Endothelial cell of umbilical vein (primary cell): ENCODE results near the gene CCDC70. TPM values are rescaled to one million over a fixed set of nuclear protein-coding genes. Genes with fewer than 3 reads are reported as not detected.

Experiments
- BruUV-seq: library from RNA; stranded (reverse); fragments of 400-500 nt; replicated peaks from 2 replicates; lab custom pipeline; 2021; lab: Mats Ljungman, UMichigan
- CTCF ChIA-PET: fragments of 300-600, 350-600 bp; sonication (Branson Sonifier 250); formaldehyde crosslinking; loops from one replicate; lab custom pipeline; 2021; ENCODE audit warnings: antibody characterized with exemption, inconsistent platforms; lab: Charles Lee
- POLR2A ChIA-PET: fragments of 300-600, 350-600 bp; sonication (Branson Sonifier 250); formaldehyde crosslinking; loops from one replicate; lab custom pipeline; 2021; ENCODE audit warnings: antibody characterized with exemption, inconsistent platforms; lab: Charles Lee
- DNase-seq: peaks from one replicate; pipeline ENCODE4 v3.0.0-alpha.2; 2011; ENCODE audit warnings: low read depth, low spot score
- FAIRE-seq: peaks from 2 replicates; lab custom pipeline; 2011; peaks lifted over from hg19 to GRCh38; lab: Jason Lieb, UNC
- H2AFZ ChIP-seq: 2 replicates; pipeline ENCODE4 v1.6.0; 2012; ENCODE audit warnings: low read depth, low read length, control low read depth, inconsistent platforms
- H3K27ac ChIP-seq: 2 replicates; pipeline ENCODE4 v1.5.1; 2011; ENCODE audit warnings: low read depth, mild to moderate bottlenecking, control low read depth, low read length, moderate library complexity; ENCODE audit not compliant: insufficient read depth
- H3K27me3 ChIP-seq, 2 experiments: 2 replicates each; pipeline versions ENCODE4 v1.6.0 to v1.6.1; 2011; ENCODE audit warnings: low read length in 2 of 2, mixed read lengths in 1 of 2; ENCODE audit not compliant: control insufficient read depth in 2 of 2, insufficient read depth in 2 of 2
- H3K36me3 ChIP-seq, 2 experiments: 2 replicates in 1 of 2; 3 replicates in 1 of 2; pipeline ENCODE4 v1.5.1; 2011; ENCODE audit warnings: low read length in 2 of 2, mild to moderate bottlenecking in 1 of 2, moderate library complexity in 1 of 2; ENCODE audit not compliant: control insufficient read depth in 2 of 2, insufficient read depth in 2 of 2; ENCODE audit errors: extremely low read depth in 1 of 2
- H3K4me1 ChIP-seq: 3 replicates; pipeline ENCODE4 v1.5.1; 2011; ENCODE audit warnings: mild to moderate bottlenecking, low read length; ENCODE audit not compliant: control insufficient read depth, insufficient read depth; ENCODE audit errors: extremely low read depth
- H3K4me2 ChIP-seq: 2 replicates; pipeline ENCODE4 v1.6.1; 2011; ENCODE audit warnings: low read length, control low read depth, mixed read lengths; ENCODE audit not compliant: insufficient read depth
- H3K4me3 ChIP-seq, 3 experiments: fragments of 200-600 bp in 1 of 3; sonication (generic), shearing (Covaris generic) in 1 of 3; replicated peaks in 1 of 3; 2 replicates each; pipeline ENCODE4 v1.5.1; 2011 to 2016; ENCODE audit warnings: control low read depth in 3 of 3, low read length in 3 of 3, mild to moderate bottlenecking in 2 of 3, inconsistent platforms in 1 of 3, low read depth in 1 of 3, moderate library complexity in 1 of 3; ENCODE audit not compliant: insufficient read depth in 1 of 3
- H3K79me2 ChIP-seq: 2 replicates; pipeline ENCODE4 v1.6.0; 2012; ENCODE audit warnings: low read length, inconsistent platforms; ENCODE audit not compliant: control insufficient read depth, insufficient read depth
- H3K9ac ChIP-seq: replicated peaks from 2 replicates; pipeline ENCODE3; 2011; ENCODE audit warnings: low read length, control low read depth; ENCODE audit not compliant: insufficient read depth; ENCODE audit errors: extremely low read depth
- H3K9me1 ChIP-seq: replicated peaks from 3 replicates; pipeline ENCODE4 v1.6.0; 2011; ENCODE audit warnings: mild to moderate bottlenecking, low read length; ENCODE audit not compliant: control insufficient read depth, insufficient read depth; ENCODE audit errors: extremely low read depth
- H3K9me3 ChIP-seq: replicated peaks from 2 replicates; pipeline ENCODE4 v1.5.1; 2012; ENCODE audit warnings: low read length, inconsistent platforms; ENCODE audit not compliant: control insufficient read depth, insufficient read depth
- H4K20me1 ChIP-seq: replicated peaks from 2 replicates; pipeline ENCODE3; 2011; ENCODE audit warnings: mild to moderate bottlenecking, low read length; ENCODE audit not compliant: control insufficient read depth, insufficient read depth; ENCODE audit errors: extremely low read depth
- CTCF ChIP-seq, 2 donors: IDR thresholded peaks; 1 replicate in 1 of 2; 2 replicates in 1 of 2; pipeline ENCODE4 v1.5.1; 2011; ENCODE audit warnings: low read length in 2 of 2, mild to moderate bottlenecking in 2 of 2, moderate library complexity in 2 of 2, control low read depth in 1 of 2, inconsistent platforms in 1 of 2, low read depth in 1 of 2; ENCODE audit not compliant: insufficient read depth in 1 of 2; ENCODE audit errors: extremely low read depth in 1 of 2
- EZH2 ChIP-seq: IDR thresholded peaks from 2 replicates; pipeline ENCODE4 v1.6.1; 2012; ENCODE audit warnings: borderline replicate concordance, low read depth, mild to moderate bottlenecking, moderate library complexity, low read length, inconsistent platforms; ENCODE audit not compliant: severe bottlenecking
- FOS ChIP-seq: IDR thresholded peaks from 2 replicates; pipeline ENCODE4 v1.6.1; 2011; ENCODE audit warnings: mild to moderate bottlenecking, low read length, moderate library complexity, borderline replicate concordance; ENCODE audit not compliant: insufficient read depth
- GATA2 ChIP-seq: IDR thresholded peaks from 2 replicates; pipeline ENCODE4 v1.7.0; 2011; ENCODE audit warnings: low read depth, mild to moderate bottlenecking, moderate library complexity, mixed read lengths, low read length; ENCODE audit not compliant: insufficient read length, insufficient read depth
- JUN ChIP-seq: IDR thresholded peaks from 2 replicates; pipeline ENCODE4 v1.6.1; 2011; ENCODE audit warnings: borderline replicate concordance, low read depth; ENCODE audit not compliant: insufficient read length, insufficient read depth
- MAX ChIP-seq: IDR thresholded peaks from 2 replicates; pipeline ENCODE4 v1.6.1; 2011; ENCODE audit not compliant: insufficient read depth, insufficient read length
- MYC ChIP-seq: IDR thresholded peaks from one replicate; pipeline ENCODE4 v1.6.1; 2011; ENCODE audit warnings: mild to moderate bottlenecking, low read depth, low read length
- POLR2A ChIP-seq: IDR thresholded peaks from 2 replicates; pipeline ENCODE4 v1.6.1; 2012; ENCODE audit warnings: low read depth, mild to moderate bottlenecking, control low read depth, low read length
- POLR2AphosphoS5 ChIP-seq: IDR thresholded peaks from 2 replicates; pipeline ENCODE4 v1.6.1; 2012; ENCODE audit warnings: low read depth, mild to moderate bottlenecking, control low read depth, low read length, moderate library complexity; ENCODE audit not compliant: insufficient read depth
- dilution Hi-C: fragments of 300-500 bp; cut with MboI; formaldehyde crosslinking; loops from one replicate; pipeline ENCODE4 v1.15.0; 2019; ENCODE audit warnings: low sequenced_read_pairs; ENCODE audit not compliant: extremely low pct_ligation_motif_present
- intact Hi-C: fragments of 100-400 bp; cut with micrococcal nuclease; formaldehyde crosslinking; loops from one replicate; pipeline ENCODE4 v1.10.0; 2022
- polyA plus RNA-seq, 4 experiments: library from polyadenylated mRNA; depleted of rRNA in 3 of 4; stranded (reverse) in 3 of 4; unstranded in 1 of 4; fragments of >200 nt; gene quantifications; 2 replicates each; pipeline versions ENCODE4 v1.2.1 to v1.2.3, GENCODE V29; 2011 to 2012; ENCODE audit warnings: missing spikeins in 1 of 4
- total RNA-seq: library from RNA; stranded (reverse); gene quantifications from 2 replicates; pipeline ENCODE4 v1.2.3, GENCODE V29; 2021

Gene CCDC70
- total and polyA plus RNA-seq, 2 donors (not counting 3 experiments of a cell fraction or from before 2014, with no cell fraction given): not detected

- no TSS peak for BruUV-seq
- Histone ChIP-seq H3K79me2 (no peaks in the 10 kb centered on the region), H2AFZ (no peak overlapping the region), H3K27ac (no peak overlapping the region), H3K9me3 (no peaks in the 10 kb centered on the region), H3K4me2 (no peak overlapping the region), H3K4me3 (no peak overlapping the region), H3K9me1 (no peaks in the 10 kb centered on the region), H3K27me3 (peaks cover 6 to 11% of the 10 kb centered on the region in 2 experiments), H3K36me3 (no peaks in the 10 kb centered on the region), H4K20me1 (no peaks in the 10 kb centered on the region), H3K4me1 (peaks cover 2% of the 10 kb centered on the region), H3K9ac (no peak overlapping the region)
- FAIRE-seq: no peak
- no peak for DNase-seq
- ChIA-PET POLR2A (no interaction called here), CTCF (interaction anchor here (3.5 kb wide), 1 partner anchor 284 kb away, joined by 29 read pairs; the partner anchor contains the start of gene NEK5)
- intact Hi-C loops: no loop called here
- TF ChIP-seq POLR2A (no peak), FOS (no peak), CTCF (IDR thresholded peaks at IDR 0.05; ENCODE audit: extremely low read depth in 1 of 2, insufficient read depth in 1 of 2, low read depth in 1 of 2, low read length in 2 of 2) (no peak), POLR2AphosphoS5 (no peak), MAX (no peak), EZH2 (no peak), MYC (no peak), GATA2 (no peak), JUN (no peak)
- dilution Hi-C loops: no loop called here
Measured at GRCh38 chr13:51843529-51843928, 18.2 kb upstream of the CCDC70 start.
